MCF 10A (cell line): Measurements from ENCODE around the gene IRAK2. TPM values are rescaled to one million over a fixed set of nuclear protein-coding genes. Genes with fewer than 3 reads are reported as not detected.

Experiments used
- BruUV-seq: library from RNA; stranded (reverse); fragments of 400-500 nt; replicated peaks from 2 replicates; lab custom pipeline; 2021; lab: Mats Ljungman, UMichigan
- CTCF ChIA-PET: fragments of 300-600 bp; sonication (Branson Sonifier 250); formaldehyde crosslinking; extraction: SDS; loops from one replicate; lab custom pipeline; 2021; ENCODE audit warnings: antibody characterized with exemption, inconsistent platforms; lab: Yijun Ruan, JAX
- POLR2A ChIA-PET: fragments of 300-600, 350-650 bp; sonication (Branson Sonifier 250); formaldehyde crosslinking; extraction: SDS; loops from one replicate; lab custom pipeline; 2020; ENCODE audit warnings: antibody characterized with exemption, inconsistent platforms; lab: Yijun Ruan, JAX
- DNase-seq: peaks from one replicate; pipeline ENCODE4 v3.0.0-alpha.2; 2018; ENCODE audit not compliant: unreplicated experiment
- H3K27ac Mint-ChIP-seq: one replicate; pipeline ENCODE4 v1.8.0; 2022; ENCODE audit warnings: mild to moderate bottlenecking, low read depth, mixed read lengths; ENCODE audit not compliant: unreplicated experiment
- H3K27me3 Mint-ChIP-seq: one replicate; pipeline ENCODE4 v1.8.0; 2022; ENCODE audit warnings: mixed read lengths; ENCODE audit not compliant: insufficient read depth, unreplicated experiment
- H3K36me3 Mint-ChIP-seq: one replicate; pipeline ENCODE4 v1.8.0; 2022; ENCODE audit warnings: mild to moderate bottlenecking, moderate library complexity, mixed read lengths; ENCODE audit not compliant: insufficient read depth, unreplicated experiment
- H3K4me1 Mint-ChIP-seq: one replicate; pipeline ENCODE4 v1.8.0; 2022; ENCODE audit warnings: mixed read lengths; ENCODE audit not compliant: insufficient read depth, unreplicated experiment
- H3K4me3 Mint-ChIP-seq: one replicate; pipeline ENCODE4 v1.8.0; 2022; ENCODE audit warnings: mild to moderate bottlenecking, moderate library complexity, mixed read lengths; ENCODE audit not compliant: unreplicated experiment
- H3K9me3 Mint-ChIP-seq: one replicate; pipeline ENCODE4 v1.8.0; 2022; ENCODE audit warnings: mixed read lengths; ENCODE audit not compliant: unreplicated experiment
- intact Hi-C: fragments of 100-400 bp; cut with micrococcal nuclease; formaldehyde crosslinking; loops from 2 replicates; pipeline ENCODE4 v1.14.1; 2022
- total RNA-seq: library from RNA; stranded (reverse); gene quantifications from 2 replicates; pipeline ENCODE4 v1.2.3, GENCODE V29; 2022
- TF ChIP-seq, protein P1 (sequence below): fragments of 200-600 bp; IDR thresholded peaks from one replicate; pipeline ENCODE4 v1.8.0; 2022; ENCODE audit warnings: antibody characterized with exemption, mild to moderate bottlenecking; ENCODE audit not compliant: unreplicated experiment

IRAK2 gene
- total RNA-seq, 1 experiment from 2014 or later, result 6.0 TPM

DNA sequence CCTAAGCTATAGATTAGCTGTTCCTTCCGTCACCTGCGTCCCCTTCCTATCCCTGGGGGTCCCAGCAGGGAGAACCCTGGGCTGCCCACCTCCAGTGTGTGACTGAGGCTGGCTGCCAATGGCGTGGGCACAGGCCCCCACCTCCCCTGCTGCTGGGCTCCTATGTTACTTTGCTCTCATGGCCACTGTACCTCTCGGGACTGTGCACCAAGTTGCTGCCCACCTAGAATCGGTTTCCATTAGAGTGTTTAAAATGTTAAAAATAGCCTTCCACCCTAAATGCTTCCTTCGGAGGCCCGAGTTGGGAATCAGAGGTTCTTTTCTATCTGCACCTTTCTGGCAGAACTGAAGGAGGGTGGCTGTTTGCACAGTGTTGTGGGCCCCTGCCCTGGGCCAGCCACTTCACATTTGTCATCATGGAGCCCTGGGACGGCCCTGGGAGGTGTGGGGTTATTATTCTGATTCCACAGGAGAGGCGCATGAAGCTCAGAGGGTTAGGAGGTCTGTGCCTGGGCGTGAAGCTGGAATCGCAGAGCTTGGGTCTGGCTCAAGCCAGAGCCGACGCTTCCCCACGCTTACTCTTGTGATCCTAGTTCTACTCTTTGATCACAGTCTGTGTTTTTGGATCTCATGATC is 29.1 kb downstream of the IRAK2 start:
- TF ChIP-seq, protein P1, sequence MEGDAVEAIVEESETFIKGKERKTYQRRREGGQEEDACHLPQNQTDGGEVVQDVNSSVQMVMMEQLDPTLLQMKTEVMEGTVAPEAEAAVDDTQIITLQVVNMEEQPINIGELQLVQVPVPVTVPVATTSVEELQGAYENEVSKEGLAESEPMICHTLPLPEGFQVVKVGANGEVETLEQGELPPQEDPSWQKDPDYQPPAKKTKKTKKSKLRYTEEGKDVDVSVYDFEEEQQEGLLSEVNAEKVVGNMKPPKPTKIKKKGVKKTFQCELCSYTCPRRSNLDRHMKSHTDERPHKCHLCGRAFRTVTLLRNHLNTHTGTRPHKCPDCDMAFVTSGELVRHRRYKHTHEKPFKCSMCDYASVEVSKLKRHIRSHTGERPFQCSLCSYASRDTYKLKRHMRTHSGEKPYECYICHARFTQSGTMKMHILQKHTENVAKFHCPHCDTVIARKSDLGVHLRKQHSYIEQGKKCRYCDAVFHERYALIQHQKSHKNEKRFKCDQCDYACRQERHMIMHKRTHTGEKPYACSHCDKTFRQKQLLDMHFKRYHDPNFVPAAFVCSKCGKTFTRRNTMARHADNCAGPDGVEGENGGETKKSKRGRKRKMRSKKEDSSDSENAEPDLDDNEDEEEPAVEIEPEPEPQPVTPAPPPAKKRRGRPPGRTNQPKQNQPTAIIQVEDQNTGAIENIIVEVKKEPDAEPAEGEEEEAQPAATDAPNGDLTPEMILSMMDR, result no peak
- Mint-ChIP-seq H3K36me3 (peaks cover 7% of the 10 kb centered on the region), H3K4me3 (no peak overlapping the region), H3K9me3 (no peaks in the 10 kb centered on the region), H3K27ac (peak overlapping the region; percentile 69), H3K27me3 (no peaks in the 10 kb centered on the region), H3K4me1 (peaks cover 52% of the 10 kb centered on the region)
- intact Hi-C loops, result loop anchor here (1.0 to 2.0 kb wide), 2 partner anchors 28 to 29 kb away; partner anchors contain the start of gene IRAK2
- no peak for DNase-seq
- no TSS peak for BruUV-seq
- POLR2A ChIA-PET, result interaction anchor here (0.6 to 6.7 kb wide), 7 partner anchors 11 to 281 kb away, joined by 3 to 87 read pairs (median 3); partner anchors contain the start of genes BRK1, TATDN2 and VHL
- CTCF ChIA-PET, result interaction anchor here (0.6 to 1.9 kb wide), 10 partner anchors 11 to 403 kb away, joined by 3 to 13 read pairs (median 4); no protein-coding TSS in a partner anchor

DNA sequence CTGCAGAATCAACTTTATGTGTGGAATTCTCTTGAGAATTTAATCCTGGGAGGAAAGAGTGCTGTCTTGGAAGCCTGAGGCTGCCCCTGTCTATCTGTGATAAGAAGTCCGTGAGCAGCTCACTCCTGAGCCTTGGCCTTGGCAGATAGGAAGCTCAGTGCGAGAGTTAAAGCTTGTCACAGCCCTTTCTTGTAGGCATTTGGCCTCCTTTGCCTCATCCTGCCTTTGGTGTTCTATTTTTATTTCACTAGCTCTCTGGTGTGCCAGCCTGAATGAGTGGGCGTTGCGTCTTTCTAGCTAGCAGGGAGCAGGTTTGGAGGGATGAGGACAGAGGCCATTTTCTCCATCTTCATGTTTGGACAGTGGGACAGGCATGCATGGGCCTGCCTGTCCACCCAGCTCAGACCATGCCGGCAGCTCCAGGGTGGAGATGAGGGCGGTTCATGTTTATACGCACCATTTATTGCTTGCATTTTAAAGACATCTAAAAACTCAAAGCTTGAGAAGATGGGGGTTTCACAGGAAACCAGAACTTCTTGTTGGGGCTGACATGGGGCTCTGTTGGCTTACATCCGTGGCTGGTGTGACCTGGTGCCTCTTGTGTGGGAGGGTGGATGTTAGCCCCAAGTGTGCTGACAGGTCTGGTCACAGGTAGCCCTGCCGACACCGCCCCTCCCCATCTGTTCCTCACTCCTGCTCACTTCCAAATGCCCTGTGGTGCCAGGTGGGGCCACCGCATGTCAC is 29.8 kb downstream of the IRAK2 start:
- no TSS peak for BruUV-seq
- TF ChIP-seq, protein P1, result no peak
- H3K9me3 Mint-ChIP-seq, result no peaks in the 10 kb centered on the region

DNA sequence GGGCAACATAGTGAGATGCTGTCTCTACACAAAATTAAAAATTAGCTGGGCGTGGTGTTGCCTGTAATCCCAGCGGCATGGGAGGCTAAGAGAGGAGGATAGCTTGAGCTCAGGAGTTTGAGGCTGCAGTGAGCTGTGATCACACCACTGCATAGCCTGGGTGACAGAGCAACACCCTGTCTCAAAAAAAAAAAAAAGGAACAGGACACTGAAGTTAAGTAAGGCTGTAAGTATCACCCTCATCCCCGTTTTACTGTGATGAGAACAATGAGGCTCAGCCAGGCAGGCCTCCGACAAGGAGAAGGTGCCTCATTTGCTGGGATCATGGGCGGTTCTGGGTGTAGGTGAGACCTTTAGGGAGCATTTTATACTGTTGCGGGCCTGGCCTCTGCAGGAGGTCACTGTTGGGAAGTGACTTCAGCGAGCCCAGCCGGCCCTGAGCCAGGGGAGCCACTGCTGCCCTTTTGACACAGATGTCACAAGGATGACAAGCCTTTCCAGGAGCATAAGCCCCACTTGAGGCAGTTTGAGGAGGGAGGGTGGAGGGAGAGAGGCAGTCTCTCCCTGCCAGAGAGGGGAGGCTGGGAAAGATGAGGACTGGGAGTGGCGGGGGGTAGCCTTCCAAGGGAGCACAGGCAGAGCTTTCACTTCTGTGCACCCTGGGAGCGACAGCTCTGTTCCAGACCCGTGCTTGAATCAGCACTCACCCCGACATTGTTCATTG is 30.8 kb downstream of the IRAK2 start:
- Mint-ChIP-seq H3K9me3 (no peaks in the 10 kb centered on the region), H3K27ac (peak overlapping the region; percentile 69), H3K4me1 (peaks cover 50% of the 10 kb centered on the region), H3K36me3 (peaks cover 7% of the 10 kb centered on the region), H3K4me3 (no peak overlapping the region), H3K27me3 (no peaks in the 10 kb centered on the region)
- TF ChIP-seq, protein P1, result no peak
- DNase-seq, result no peak
- ChIA-PET CTCF (interaction anchor here (1.0 kb wide), 1 partner anchor 30 kb away, joined by 5 read pairs; no protein-coding TSS in a partner anchor), POLR2A (interaction anchor here (0.6 to 6.7 kb wide), 2 partner anchors 10 to 128 kb away, joined by 3 to 87 read pairs; no protein-coding TSS in a partner anchor)
- intact Hi-C loops, result no loop called here
- BruUV-seq, result no TSS peak

More for the DNA sequence above, 29.8 kb downstream of the IRAK2 start:
- POLR2A ChIA-PET, result interaction anchor here (0.6 to 6.7 kb wide), 4 partner anchors 11 to 169 kb away, joined by 3 to 87 read pairs (median 22); partner anchors contain the start of gene VHL
- H3K36me3 Mint-ChIP-seq, result peaks cover 7% of the 10 kb centered on the region
- peak overlapping the region; percentile 29 for H3K4me3 Mint-ChIP-seq
- H3K27ac Mint-ChIP-seq, result peak overlapping the region; percentile 69
- intact Hi-C loops, result no loop called here
- peak; percentile 83 for DNase-seq
- CTCF ChIA-PET, result interaction anchor here (0.6 to 1.3 kb wide), 7 partner anchors 10 to 395 kb away, joined by 3 to 5 read pairs (median 4); no protein-coding TSS in a partner anchor
- H3K27me3 Mint-ChIP-seq, result no peaks in the 10 kb centered on the region
- peaks cover 52% of the 10 kb centered on the region for H3K4me1 Mint-ChIP-seq
